Stimulated activated effector memory CD8-positive, alpha-beta T cell treated with anti-CD3 and anti-CD28 coated beads, Interleukin-12 subunit alpha, Interleukin-12 subunit beta, amount 100 ng/mL, for 72 hours (primary cell): ENCODE measurements around the gene TARM1.
"Not testable (repeated sequence)": the region's sequence is repeated elsewhere in the genome, so short reads cannot be mapped to it uniquely, and the experiment has no call there.

Experiments used
- ATAC-seq: fragments of 150-1000 bp; cut with Tn5 transposase; 2 replicates; pipeline ENCODE4 v1.10.0; 2021
- DNase-seq, 2 donors: peaks; one replicate each; pipeline ENCODE4 v3.0.0; 2021 to 2022; ENCODE audit warnings: low spot score in 2 of 2
- H3K27ac Mint-ChIP-seq: one replicate; pipeline ENCODE4 v1.8.0; 2022; ENCODE audit warnings: mild to moderate bottlenecking, mixed read lengths
- H3K36me3 Mint-ChIP-seq: one replicate; pipeline ENCODE4 v1.8.0; 2022; ENCODE audit warnings: mild to moderate bottlenecking, mixed read lengths
- H3K4me1 Mint-ChIP-seq: one replicate; pipeline ENCODE4 v1.8.0; 2022; ENCODE audit warnings: mixed read lengths
- H3K4me3 Mint-ChIP-seq: one replicate; pipeline ENCODE4 v1.8.0; 2022; ENCODE audit warnings: mild to moderate bottlenecking, mixed read lengths
- H3K9me3 Mint-ChIP-seq: one replicate; pipeline ENCODE4 v1.8.0; 2022; ENCODE audit warnings: mixed read lengths

TARM1 gene

GRCh38 chr19:54106716-54107115 lies 25.6 kb upstream of the TARM1 start:
- no peak for ATAC-seq
- Mint-ChIP-seq H3K4me1 (peaks cover 45% of the 10 kb centered on the region), H3K36me3 (peaks cover 87% of the 10 kb centered on the region), H3K4me3 (no peak overlapping the region), H3K27ac (no peak overlapping the region), H3K9me3 (no peaks in the 10 kb centered on the region)
- no peak for DNase-seq

- Mint-ChIP-seq H3K36me3 (peaks cover 85% of the 10 kb centered on the region), H3K27ac (no peak overlapping the region), H3K4me1 (peaks cover 50% of the 10 kb centered on the region), H3K4me3 (no peak overlapping the region), H3K9me3 (no peaks in the 10 kb centered on the region)
- DNase-seq = no peak
- ATAC-seq = no peak
Observed at GRCh38 chr19:54105796-54106195, 24.6 kb upstream of the TARM1 start.

GRCh38 chr19:54104998-54105715 lies 24.0 kb upstream of the TARM1 start:
- ATAC-seq = no peak
- no peak for DNase-seq
- H3K27ac Mint-ChIP-seq = no peak overlapping the region
- H3K9me3 Mint-ChIP-seq = no peaks in the 10 kb centered on the region
- peaks cover 45% of the 10 kb centered on the region for H3K4me1 Mint-ChIP-seq
- peaks cover 78% of the 10 kb centered on the region for H3K36me3 Mint-ChIP-seq
- no peak overlapping the region for H3K4me3 Mint-ChIP-seq

- peak; percentile 99 for ATAC-seq
- peaks cover 39% of the 10 kb centered on the region for H3K4me1 Mint-ChIP-seq
- no peaks in the 10 kb centered on the region for H3K9me3 Mint-ChIP-seq
Observed at GRCh38 chr19:54102421-54103169, 21.4 kb upstream of the TARM1 start, which contains the start of gene NDUFA3. NDUFA3 (plus strand) TSS chr19:54102855; CDS start chr19:54102879, 24 bp downstream.

GRCh38 chr19:54100561-54100960 lies 19.4 kb upstream of the TARM1 start, which contains the start of gene OSCAR:
OSCAR (minus strand) TSS chr19:54100803; CDS start chr19:54100792, 11 bp downstream.
- peak within 1 kb of the TSS; percentile 50 for H3K27ac Mint-ChIP-seq
- H3K36me3 Mint-ChIP-seq = peaks cover 40% of the 10 kb centered on the region
- peak within 1 kb of the TSS; percentile 96 for H3K4me3 Mint-ChIP-seq
- ATAC-seq = no peak
- H3K4me1 Mint-ChIP-seq = peaks cover 37% of the 10 kb centered on the region
- peak in 1 of 2 donors; percentile 49 for DNase-seq
- no peaks in the 10 kb centered on the region for H3K9me3 Mint-ChIP-seq

More at GRCh38 chr19:54102421-54103169, 21.4 kb upstream of the TARM1 start, which contains the start of gene NDUFA3:
- peak; percentile 94 to 97 for DNase-seq
- Mint-ChIP-seq H3K36me3 (peaks cover 53% of the 10 kb centered on the region), H3K27ac (peak within 1 kb of the TSS; percentile 92), H3K4me3 (peak within 1 kb of the TSS; percentile 96)

- H3K9me3 Mint-ChIP-seq, ATAC-seq, H3K4me3 Mint-ChIP-seq, DNase-seq, H3K27ac Mint-ChIP-seq: not testable (repeated sequence)
- Mint-ChIP-seq H3K36me3 (peaks cover 33% of the 10 kb centered on the region), H3K4me1 (peaks cover 34% of the 10 kb centered on the region)
Observed at GRCh38 chr19:54099903-54100255, 18.7 kb upstream of the TARM1 start.

GRCh38 chr19:54099190-54099902 lies 18.2 kb upstream of the TARM1 start:
- Mint-ChIP-seq H3K4me3 (no peak overlapping the region), H3K4me1 (peaks cover 34% of the 10 kb centered on the region), H3K9me3 (no peaks in the 10 kb centered on the region), H3K27ac (no peak overlapping the region), H3K36me3 (peaks cover 28% of the 10 kb centered on the region)
- DNase-seq = no peak
- no peak for ATAC-seq

- Mint-ChIP-seq H3K27ac (peak overlapping the region; percentile 84), H3K36me3 (peaks cover 14% of the 10 kb centered on the region), H3K4me1 (peaks cover 21% of the 10 kb centered on the region), H3K4me3 (peak overlapping the region; percentile 76), H3K9me3 (no peaks in the 10 kb centered on the region)
- no peak for DNase-seq
- peak; percentile 66 for ATAC-seq
Observed at GRCh38 chr19:54096617-54097106, 15.5 kb upstream of the TARM1 start.

- H3K4me1 Mint-ChIP-seq = peaks cover 16% of the 10 kb centered on the region
- peak overlapping the region; percentile 84 for H3K27ac Mint-ChIP-seq
- DNase-seq (peak; percentile 36 to 66), ATAC-seq (peak; percentile 88)
- peaks cover 10% of the 10 kb centered on the region for H3K36me3 Mint-ChIP-seq
- H3K9me3 Mint-ChIP-seq = not testable (repeated sequence)
- H3K4me3 Mint-ChIP-seq = peak overlapping the region; percentile 76
Observed at GRCh38 chr19:54095859-54096616, 14.9 kb upstream of the TARM1 start.

GRCh38 chr19:54095136-54095858 lies 14.1 kb upstream of the TARM1 start:
- no peaks in the 10 kb centered on the region for H3K9me3 Mint-ChIP-seq
- peaks cover 13% of the 10 kb centered on the region for H3K4me1 Mint-ChIP-seq
- DNase-seq (no peak), ATAC-seq (no peak)
- H3K27ac Mint-ChIP-seq = no peak overlapping the region
- H3K4me3 Mint-ChIP-seq = peak overlapping the region; percentile 76
- peaks cover 8% of the 10 kb centered on the region for H3K36me3 Mint-ChIP-seq

GRCh38 chr19:54094426-54095000 lies 13.3 kb upstream of the TARM1 start:
- H3K27ac Mint-ChIP-seq = no peak overlapping the region
- no peaks in the 10 kb centered on the region for H3K9me3 Mint-ChIP-seq
- H3K36me3 Mint-ChIP-seq = peaks cover 8% of the 10 kb centered on the region
- peaks cover 13% of the 10 kb centered on the region for H3K4me1 Mint-ChIP-seq
- ATAC-seq (no peak), DNase-seq (no peak)
- H3K4me3 Mint-ChIP-seq = peak overlapping the region; percentile 76

GRCh38 chr19:54084410-54084809 lies 3.2 kb upstream of the TARM1 start:
- Mint-ChIP-seq H3K4me3 (no peak overlapping the region), H3K27ac (no peak overlapping the region)

GRCh38 chr19:54077334-54077733 lies 3.8 kb downstream of the TARM1 start:
- Mint-ChIP-seq H3K27ac (no peak overlapping the region), H3K36me3 (no peaks in the 10 kb centered on the region), H3K4me1 (no peaks in the 10 kb centered on the region), H3K9me3 (no peaks in the 10 kb centered on the region), H3K4me3 (no peak overlapping the region)
- no peak for ATAC-seq
- no peak for DNase-seq

More at GRCh38 chr19:54084410-54084809, 3.2 kb upstream of the TARM1 start:
- Mint-ChIP-seq H3K36me3 (no peaks in the 10 kb centered on the region), H3K9me3 (no peaks in the 10 kb centered on the region), H3K4me1 (no peaks in the 10 kb centered on the region)
- ATAC-seq (no peak), DNase-seq (no peak)

- H3K9me3 Mint-ChIP-seq = no peaks in the 10 kb centered on the region
- no peaks in the 10 kb centered on the region for H3K4me1 Mint-ChIP-seq
- ATAC-seq = no peak
- no peak overlapping the region for H3K4me3 Mint-ChIP-seq
- DNase-seq = no peak
- H3K36me3 Mint-ChIP-seq = no peaks in the 10 kb centered on the region
- H3K27ac Mint-ChIP-seq = no peak overlapping the region
Observed at GRCh38 chr19:54074851-54075250, 6.3 kb downstream of the TARM1 start.
